8988T (cell line): Measurements from ENCODE around the gene TWSG1.

Source experiments
- DNase-seq: peaks from one replicate; pipeline ENCODE4 v3.0.0; 2011

TWSG1 gene

DNA sequence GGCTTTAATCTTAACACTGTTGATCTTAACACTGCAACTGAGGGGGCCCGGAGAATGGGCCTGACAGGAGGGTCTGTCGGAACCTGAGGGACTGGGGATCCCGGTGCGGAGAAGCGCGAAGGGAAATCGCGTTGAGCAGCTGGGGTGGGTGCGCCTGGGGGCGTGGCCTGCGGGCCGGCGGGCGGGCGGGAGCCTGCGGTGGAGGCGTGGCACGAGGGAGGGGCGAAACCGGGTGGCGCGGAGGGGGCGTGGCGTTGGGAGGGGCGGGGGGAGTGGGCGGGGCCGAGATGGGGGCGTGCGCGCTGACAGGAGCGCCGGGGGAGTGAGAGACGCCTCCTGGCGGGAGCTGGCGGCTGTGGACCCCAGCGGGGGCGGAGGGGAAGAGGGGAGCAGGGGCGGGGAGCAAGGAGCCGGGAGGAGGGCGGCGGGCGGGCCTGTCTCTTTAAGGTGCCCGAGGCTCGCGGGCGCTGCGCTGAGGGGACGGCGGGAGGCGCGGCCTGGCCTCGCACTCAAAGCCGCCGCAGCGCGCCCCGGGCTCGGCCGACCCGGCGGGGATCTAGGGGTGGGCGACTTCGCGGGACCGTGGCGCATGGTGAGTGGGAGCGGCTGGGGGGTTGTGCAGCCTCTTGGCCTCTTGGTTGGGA, at the start of gene TWSG1:
Gene TWSG1 (plus strand): TSS at position 445 of the 644 bp plus-strand sequence. CDS start 2,457 bp downstream, outside the sequence.
- peak; percentile 93 for DNase-seq

DNA sequence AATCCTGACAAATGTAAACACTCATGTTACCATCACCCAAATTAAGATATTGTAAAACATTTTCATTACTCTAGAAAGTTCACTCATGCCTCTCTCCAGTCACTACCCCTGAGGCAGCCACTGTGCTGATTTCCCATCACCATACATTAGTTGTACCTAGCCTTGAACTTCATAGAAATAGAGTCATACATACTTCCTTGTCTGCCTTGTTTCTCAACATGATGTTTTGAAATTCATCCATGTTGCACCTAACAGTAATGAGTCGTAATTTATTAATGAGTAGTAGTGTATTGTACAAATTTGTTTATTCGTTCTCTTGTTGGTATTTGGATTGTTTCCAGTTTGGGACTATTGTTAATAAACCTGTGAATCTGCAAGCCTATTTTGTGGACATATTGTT, 49.0 kb upstream of the TWSG1 start:
- no peak for DNase-seq

DNA sequence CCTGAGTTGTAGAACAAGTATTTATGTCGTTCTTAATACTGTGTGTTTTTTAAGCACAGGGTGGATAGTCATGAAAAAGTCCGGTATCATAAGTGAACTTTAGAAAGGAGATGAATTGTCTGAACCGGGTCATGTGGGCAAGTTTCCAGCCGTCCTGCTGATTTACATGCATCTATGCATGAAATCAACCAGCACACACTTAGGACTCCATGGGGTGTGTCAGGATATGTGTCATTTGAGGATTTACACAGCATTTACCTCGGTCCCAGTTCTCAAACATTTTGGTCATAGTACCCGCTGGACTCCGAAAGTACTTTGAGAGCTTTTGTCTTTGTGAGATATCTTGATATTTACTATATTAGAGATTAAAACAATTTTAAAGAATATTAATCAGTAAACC, 47.5 kb upstream of the TWSG1 start:
- no peak for DNase-seq

DNA sequence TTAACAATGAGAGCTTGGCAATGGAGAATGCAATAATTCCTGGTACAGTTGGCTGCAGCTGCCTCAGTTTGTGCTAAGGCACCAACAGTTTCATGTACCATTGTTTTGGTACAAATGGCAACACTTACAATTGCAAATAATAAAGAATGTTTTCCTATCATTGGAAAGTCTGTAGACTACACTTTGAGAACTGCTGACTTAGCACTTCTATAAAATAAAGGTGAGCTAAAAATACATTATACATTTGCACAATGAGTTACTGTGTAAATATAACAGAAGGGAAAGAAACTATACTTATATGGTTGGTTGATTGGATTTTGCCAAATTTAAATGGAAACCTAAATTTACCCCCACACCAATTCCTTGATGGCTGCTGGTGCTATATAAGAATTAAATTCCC, 44.9 kb upstream of the TWSG1 start:
- DNase-seq: no peak

DNA sequence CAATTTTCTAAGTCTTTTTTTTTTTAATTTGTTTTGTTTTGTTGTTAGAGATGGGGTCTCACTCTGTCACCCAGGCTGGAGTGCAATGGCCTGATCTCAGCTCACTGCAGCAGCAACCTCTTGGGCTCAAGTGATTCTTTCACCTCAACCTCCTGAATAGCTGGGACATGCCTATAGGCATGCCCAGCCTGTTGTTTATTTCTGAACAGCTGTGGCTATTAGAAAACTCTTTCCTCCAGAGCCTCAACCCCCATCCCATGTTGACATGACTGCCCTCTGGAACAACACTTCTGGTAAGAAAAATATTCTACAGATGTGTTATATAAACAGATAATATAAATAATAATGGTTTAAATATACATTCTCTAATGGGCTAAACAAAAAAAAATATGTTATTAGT, 44.4 kb upstream of the TWSG1 start:
- no peak for DNase-seq

DNA sequence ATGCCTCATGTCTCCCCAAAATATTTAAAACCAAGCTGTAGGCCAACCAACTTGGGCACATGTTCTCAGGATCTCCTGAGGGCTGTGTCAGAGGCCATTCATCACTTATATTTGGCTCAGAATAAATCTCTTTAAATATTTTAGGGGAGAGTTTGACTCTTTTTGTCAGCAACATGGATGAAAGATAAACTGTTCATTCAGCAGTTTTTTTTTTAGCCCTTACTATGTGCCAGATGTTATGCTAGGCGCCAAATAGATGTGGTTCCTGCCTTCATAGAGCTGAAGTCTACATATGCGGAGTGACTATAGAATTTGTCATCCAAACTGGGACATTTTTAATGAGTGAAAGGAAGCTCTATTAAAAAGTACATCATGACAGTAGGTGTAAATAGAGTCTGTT, 42.5 kb upstream of the TWSG1 start:
- DNase-seq: no peak

DNA sequence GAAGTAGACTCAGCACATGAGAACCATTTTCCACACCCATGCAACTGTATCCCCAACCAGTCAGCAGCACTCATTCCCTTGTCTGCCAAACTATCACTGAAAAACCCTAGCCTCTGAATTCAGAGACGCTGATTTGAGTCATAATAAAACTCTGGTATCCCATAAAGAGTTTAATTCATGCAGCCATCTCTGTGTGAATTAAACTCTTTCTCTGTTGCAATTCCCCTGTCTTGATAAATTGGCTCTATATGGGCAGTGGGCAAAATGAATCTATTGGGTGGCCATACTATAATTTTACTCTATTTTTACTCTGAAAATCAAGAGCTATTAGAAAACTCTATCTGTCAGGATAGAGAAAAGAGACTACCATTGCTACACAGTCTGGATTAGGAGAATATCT, 40.6 kb upstream of the TWSG1 start:
- DNase-seq: no peak

DNA sequence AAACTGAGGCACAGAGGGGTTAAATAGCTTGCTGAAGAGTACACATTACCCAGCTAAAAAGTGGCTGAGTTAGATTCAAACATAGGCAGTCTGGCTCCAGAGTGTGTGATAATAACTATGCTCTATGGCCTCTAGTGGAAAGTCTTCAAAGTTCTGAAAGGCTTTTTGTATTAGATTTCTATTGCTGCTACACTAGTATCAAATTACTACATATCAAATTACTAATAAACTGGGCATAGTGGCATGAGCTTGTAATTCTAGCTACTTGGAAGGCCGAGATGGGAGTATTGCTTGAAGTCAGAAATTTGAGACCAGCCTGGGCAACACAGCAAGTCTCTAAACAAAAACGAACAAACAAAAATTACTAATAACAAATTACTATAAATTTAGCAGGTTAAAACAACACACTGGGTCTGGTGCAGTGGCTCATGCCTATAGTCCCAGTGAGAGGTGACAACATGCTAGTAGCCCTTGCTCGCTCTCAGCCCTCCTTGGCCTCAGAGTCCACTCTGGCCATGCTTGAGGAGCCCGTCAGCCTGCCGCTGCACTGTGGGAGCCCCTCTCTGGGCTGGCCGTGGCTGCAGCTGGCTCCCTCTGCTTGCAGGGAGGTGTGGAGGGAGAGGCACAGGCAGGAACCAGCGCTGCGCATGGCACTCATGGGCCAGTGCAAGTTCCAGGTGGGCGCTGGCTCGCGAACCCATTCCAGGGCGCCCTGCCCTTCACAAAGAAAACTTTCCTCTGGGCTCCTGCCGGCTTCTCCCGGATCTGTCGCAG, 38.2 kb upstream of the TWSG1 start:
- DNase-seq: no peak

DNA sequence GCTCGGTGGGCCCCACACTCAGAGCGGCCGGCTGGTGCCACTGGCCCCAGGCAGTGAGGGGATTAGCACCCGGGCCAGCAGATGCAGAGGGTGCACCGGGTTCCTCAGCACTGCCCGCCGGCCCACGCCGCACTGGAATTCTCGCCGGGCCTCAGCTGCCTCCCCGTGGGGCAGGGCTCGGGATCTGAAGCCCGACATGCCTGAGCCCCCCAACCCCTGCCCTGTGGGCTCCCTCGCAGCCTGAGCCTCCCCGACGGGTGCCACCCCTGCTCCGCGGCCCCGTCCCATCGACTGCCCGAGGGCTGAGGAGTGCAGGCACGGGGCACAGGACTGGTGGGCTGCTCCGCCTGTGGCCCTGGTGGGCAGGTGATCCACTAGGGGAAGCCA, 37.6 kb upstream of the TWSG1 start:
- DNase-seq: no peak

DNA sequence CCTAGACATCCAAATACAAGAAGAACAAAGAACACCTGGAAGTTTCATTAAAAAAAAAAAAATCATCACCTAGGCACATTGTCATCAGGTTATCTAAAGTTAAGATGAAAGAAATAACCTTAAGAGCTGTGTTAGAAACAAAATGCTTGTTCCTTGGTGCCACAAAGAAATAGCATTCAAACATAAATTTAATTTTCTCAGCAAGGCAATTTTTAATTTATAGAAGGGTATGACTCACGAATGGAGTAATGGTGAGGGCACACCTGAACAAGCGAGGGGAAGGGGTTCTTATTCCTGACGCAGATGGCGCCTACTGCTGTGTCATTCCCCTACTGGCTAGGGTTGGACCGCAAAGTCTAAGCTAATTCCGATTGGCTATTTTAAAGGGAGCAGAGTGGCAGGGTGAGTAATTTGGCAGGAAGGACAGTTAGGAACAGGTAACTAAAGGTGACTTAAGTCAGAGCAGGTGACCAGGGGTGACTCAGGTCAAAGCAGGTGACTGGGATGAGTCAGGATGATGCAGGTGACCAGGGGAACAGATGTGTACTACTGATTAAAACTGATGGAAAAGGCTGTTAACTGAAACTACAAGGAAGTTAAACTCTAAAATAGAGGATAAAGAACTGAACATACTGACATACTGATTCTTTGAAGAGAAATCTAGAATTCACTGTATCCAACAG, 30.0 kb upstream of the TWSG1 start:
- no peak for DNase-seq

DNA sequence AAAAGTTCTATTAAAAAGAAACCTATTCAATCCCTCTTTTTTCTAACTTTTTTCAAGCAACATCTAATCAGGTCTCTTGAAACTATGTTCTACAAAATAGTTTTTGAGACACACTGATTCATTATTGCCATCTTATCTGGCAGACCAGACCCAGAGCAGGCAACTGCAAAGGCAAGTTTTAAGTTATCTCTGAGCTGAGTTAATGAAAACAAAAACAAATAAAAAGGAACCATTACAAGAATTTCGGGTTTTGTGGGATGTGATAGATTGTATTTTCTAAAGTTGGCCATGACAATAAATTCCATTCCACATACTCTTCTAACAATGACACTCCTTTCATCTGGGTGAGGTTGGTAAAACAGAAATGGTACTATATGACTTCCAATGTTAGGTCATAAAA, 15.2 kb upstream of the TWSG1 start:
- DNase-seq: no peak

DNA sequence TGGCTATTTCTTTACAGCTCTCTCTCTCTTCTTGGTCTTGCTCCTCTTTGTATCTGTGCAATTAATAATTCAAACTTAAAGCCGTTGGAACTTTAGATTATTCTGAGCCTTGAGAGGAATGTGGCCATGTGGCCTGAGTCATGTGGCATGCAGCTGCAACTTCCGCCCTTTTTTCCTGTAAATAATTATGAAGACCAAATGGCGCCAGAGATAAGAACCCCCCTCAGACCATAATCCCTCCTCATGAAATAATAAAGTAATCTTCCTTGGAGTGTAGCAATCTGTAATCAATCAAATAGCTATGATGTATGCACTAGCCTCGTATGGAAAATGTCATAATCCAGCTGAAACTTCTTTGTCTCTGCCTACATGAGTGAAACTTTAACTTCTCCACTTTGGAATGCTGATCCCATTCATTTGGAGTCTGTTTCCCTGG, 13.5 kb upstream of the TWSG1 start:
- DNase-seq: no peak

DNA sequence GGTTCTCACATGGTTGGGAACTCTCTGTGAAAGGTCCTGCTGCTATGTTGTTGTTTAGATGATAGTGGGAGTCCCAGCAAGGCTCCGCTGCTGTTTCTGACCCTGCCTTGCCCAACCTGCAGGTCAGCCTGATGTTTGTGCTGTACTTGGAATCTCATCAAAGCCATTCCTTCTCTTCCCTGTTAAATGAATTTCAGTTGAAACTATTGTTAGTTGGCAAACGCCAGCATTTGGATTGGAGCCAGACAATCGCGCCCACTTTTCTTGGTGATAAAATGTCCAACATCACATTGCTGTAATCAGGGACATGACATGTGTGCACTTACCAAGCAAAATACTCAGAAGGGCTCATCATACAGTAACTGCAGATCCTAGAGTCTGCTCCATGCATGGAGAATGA, 12.8 kb upstream of the TWSG1 start:
- DNase-seq: no peak

DNA sequence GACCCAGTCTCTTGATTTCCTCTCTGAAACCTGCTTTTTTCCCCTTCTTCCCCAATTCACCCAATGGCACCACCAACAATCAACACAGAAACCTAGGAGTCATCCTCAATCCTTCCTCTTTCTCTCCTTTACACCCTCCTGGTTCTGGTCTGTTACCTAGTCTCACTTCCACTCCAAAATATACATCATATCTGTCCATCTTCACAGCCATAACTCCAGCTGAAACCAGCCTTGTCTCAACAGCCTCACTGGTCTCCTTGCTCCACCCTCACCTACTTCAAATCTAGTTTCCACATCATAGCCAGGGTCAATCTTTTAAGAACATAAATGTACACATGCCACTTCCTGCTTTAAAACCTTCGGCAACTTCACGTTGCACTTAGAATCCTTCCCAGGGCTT, 11.8 kb upstream of the TWSG1 start:
- DNase-seq: no peak

DNA sequence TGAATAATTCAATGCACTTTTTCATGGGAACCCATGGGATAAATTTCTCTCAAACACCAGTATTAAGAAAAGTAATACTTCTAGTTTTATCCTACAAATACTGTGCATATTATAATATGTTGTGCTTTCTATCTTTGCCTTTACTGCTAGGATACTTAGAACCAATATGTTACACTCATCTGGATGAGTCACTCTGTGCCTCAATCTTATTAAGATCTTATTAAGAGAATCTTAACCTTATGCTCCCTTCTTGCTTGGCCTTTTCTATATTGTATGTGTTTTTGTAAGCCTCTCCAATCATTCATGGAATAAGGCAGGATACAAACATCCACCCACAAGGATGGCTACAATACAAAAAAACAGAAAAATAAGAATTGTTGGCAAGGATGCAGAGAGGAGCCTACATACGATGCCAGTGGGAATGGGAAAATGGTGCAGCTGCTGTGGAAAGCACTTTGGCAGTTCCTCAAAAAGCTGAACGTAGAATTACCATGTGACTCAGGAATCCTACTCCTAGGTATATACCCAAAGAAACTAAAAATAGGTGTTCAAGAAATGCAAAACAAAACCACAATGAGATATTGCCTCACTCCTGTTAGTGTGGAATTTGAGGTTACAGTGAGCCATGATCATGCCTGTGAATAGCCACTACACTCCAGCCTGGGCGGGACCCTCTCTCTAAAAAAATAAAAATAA, 10.7 kb upstream of the TWSG1 start:
- no peak for DNase-seq

DNA sequence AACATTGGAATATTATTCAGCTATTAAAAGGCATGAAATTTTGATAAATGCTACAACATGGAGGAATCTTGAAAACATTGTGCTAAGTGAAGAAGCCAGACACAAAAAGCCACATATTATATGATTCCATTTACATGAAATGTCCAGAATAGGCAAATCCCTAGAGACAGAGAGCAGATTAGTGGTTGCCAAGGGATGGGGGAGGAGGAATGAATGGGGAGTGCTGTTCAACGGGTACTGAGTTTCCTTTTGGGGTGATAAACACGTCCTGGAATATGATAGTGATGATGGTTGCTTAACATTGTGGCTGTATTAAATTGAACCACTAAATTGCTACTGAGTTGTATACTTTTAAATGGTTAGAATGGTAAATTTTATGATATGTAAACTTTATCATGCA, 8.9 kb upstream of the TWSG1 start:
- DNase-seq: no peak

DNA sequence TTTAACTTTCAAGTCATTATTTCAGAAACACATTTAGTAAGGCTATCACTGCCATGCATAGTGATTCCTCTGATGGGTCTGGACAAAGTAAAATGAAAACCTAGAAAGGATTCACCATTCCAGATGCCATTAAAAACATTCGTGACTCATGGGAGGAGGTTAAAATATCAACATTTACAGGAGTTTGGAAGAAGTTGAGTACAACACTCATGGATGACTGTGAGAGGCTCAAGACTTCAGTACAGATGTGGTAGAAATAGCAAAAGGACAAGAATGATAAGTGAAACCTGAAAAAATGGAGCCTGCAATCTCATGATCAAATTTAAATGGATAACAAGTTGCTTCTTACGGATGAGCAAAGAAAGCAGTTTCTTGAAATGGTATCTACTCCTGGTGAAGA, 5.8 kb upstream of the TWSG1 start:
- DNase-seq: no peak

DNA sequence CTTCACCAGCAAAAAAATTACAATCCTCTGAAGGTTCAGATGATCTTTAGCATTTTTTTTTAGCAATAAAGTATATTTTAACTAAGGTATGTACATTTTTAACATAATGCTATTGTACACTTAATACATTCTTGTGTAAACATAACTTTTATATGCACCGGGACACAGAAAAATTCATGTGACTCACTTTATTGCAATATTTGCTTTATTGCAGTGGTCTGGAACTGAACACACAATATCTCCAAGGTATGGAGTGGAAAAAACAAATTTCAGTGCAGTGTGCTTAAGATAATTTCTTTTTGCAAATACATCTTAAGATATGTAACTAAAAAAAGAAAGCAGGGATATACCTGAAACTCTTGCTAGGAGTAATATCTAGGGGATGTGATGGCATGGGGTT, 5.1 kb upstream of the TWSG1 start:
- DNase-seq: no peak

DNA sequence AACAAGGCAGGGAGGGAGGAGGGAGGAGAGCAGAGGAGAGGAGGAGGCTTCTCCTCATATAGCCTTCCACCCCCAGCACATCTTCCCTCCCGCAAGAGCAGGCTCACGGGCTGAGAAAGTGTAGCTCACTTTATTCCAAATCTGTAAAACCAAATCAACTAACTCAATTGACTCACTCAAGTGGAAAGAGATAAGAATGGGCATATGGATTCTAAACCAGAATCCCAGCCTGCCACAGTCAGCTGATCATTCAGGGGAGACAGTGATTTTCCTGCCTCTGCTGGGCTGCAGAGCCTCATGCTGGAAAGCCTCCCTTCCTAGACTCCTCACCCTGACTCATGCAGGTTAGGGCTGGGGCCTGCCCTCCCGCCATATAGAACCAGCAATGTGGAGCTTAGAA, 4.2 kb upstream of the TWSG1 start:
- DNase-seq: no peak

DNA sequence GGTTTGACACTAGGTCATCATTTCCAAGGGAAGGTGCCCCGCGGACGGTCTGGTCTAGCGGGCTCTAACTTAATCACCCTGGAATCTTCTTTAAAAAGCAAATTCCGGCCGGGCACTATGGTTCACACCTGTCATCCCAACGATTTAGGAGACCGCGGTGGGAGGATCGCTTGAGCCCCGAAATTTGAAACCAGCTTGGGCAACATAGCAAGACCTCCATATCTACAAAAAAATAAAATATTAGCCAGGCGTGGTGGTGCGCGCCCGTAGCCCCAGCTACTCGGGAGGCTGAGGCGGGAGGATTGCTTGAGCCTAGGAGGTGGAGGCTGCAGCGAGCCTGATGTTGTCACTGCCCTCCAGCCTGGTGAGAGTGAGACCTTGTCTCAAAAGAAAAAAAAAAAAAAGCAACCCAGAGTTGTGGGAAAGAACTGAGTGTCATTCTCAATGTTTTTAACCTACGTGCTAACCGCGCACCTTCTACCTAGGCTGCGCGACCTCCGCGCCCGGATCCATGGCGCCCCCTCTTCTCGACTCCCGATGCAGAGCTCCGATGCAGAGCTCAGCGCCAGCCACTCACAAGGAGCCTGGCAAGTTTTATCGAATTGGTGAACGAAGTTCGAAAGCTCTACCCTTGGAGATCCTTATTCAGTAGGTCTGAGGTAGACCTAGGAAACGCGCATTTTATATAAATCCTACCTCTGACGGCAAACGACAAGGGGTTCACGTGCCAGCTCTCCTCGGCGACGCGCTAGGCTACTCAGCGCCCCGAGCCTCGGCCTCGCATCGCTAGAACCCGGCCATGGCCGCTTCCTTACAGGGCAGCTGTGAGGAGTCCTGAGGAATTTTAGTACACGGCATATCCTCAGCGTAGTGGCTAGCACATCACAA, 888 bp upstream of the TWSG1 start:
- peak; percentile 27 for DNase-seq

DNA sequence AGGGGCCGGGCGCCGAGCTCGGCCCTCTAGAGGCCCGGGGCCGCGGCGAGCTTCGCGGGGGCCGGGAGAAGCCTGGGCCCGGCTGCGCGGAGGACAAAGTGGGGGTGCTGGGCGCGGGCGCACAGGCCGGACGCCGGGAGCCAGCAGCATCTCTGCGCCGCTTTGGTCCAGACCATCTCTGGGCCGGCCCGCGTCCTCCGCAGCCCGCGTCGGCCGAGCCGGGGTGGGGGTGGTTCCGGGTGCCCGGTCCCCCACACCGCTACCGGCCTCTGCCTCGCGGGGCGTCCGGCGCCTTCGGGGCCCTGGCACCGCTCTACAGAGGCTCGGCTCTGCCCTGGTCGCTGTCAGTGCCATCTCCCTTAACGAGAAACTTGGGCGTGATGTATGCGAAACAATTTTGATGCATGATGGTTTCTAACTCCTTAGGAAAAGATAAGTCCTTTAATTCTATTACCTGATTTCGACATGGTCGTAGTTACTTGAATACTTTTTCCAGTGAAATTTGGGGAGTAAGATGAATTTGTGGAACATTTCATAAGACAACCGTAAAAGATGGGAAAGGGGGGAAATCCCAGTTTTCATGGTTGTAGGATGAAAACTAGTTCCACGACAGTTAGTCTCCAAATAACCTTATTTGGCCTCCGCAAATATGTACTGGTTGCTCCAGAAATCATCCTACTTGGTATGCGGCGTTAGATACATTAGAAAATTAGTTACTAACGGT, 562 bp downstream of the TWSG1 start:
- peak; percentile 45 for DNase-seq

DNA sequence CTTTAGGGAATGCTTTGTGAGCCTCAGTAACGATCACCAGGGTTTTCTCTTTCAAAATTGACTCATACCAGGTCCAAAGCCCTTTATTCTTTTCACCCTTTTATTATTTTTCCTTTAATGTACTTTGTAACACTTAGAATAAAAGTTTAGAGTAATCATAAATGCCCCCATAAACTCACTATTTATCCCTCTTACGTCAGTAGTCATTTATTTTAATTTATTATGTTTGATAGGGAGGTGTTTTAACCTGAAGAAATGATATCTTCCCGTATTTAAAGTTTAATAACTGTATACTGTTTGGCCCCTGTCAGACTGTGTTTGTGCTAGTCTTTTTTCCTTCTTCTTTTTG, 1.1 kb downstream of the TWSG1 start:
- DNase-seq: no peak
